LNCAP (cell line): Measurements from ENCODE around the gene WNT11.

Experiments
- CTCF ChIP-seq: fragments of 450-650 bp; IDR thresholded peaks from 2 replicates; pipeline ENCODE4 v1.5.1; 2017; ENCODE audit warnings: mild to moderate bottlenecking

The WNT11 gene

GRCh38 chr11:76242004-76242779 is 35.9 kb upstream of the WNT11 start:
- TF ChIP-seq CTCF, result no peak

GRCh38 chr11:76241243-76242000 is 35.1 kb upstream of the WNT11 start:
- no peak for TF ChIP-seq CTCF

GRCh38 chr11:76240666-76241065 is 34.4 kb upstream of the WNT11 start:
- no peak for TF ChIP-seq CTCF

GRCh38 chr11:76240161-76240540 is 33.8 kb upstream of the WNT11 start:
- TF ChIP-seq CTCF, result no peak

DNA sequence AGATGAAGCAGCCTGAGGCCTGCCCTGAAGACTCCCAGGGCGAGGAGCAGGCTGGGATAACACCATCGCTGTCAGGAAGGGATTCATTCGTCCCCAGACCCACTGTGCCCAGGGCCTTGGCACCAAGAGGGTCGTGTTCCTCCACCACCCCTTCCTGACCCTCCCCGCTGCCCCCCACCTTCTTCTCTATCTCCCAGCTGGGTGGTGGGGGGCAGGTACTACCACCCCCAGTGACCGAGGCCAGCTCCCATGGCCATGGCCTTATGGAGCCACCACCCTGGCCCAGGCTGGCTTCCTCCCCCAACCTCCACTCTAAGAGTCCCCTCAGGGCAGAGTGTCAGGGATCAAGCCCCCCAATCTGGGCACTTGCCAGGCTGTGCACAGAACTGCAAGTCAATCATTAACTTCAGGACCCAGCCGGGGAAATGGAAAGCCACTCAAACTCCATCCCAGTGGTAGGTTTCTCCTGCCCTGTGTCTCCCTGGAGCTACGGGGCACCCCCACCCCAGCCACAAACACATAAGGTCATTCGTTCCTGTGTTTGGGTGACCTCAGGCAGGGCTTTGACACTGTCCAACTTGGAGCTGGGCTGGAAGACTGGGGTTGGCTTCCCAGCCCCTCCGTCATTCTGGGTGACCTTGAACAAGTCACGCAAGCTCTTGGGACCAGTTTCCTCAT is 33.3 kb upstream of the WNT11 start:
- TF ChIP-seq CTCF, result no peak

GRCh38 chr11:76238551-76238950 is 32.2 kb upstream of the WNT11 start:
- no peak for TF ChIP-seq CTCF

- TF ChIP-seq CTCF, result no peak
These were observed 31.6 kb upstream of the WNT11 start for GRCh38 chr11:76237914-76238313.
